ENCODE results near the gene RASD1. TPM values are rescaled to one million over a fixed set of nuclear protein-coding genes. Genes with fewer than 3 reads are reported as not detected.

RASD1 gene
- total RNA-seq, 1 experiment from 2014 or later, result not detected

DNA sequence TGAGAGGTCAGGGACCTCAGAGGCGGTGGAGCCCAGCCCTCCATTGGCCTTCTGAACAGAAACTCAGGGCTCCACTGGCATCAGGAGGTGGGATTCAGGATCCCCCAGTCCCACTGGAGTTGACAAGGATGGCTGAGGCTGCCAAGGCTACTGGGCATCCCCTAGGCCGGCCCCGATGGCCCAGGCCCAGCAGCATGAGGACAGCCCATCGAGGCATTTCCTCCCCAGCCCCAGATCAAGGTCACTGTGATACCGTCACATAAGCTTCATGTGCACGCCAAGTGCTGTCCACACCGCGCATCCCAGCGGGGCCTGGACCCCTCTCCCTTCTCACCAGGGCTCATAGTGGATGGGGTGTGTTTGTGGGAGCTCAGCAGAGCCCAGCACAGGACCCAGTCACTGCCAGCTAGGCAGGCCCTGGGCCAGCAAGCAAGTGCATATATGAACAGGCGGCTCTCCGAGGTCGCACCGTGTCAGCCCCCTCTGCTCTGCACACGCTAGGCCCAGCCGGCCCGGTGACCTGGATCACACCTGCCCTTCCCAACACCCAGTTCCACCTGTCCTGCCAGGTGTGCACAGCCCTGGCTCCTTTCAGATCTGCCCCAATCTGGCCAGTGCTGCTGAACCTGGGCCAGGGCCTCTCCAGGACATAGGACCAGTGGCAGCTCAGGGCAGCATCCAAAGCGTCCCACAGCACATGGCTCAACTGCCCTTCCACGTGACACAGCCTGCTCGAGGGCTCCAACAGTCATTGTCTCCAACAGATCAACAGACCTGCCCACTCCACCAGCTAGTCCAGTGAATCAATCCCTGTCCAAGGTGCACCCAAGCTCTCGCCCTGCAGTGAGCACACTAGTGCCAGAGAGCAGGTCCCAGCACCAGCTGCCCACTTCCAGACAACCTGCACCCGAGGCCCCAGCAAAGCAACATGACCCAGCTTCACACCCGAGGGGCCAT lies 32.8 kb upstream of the RASD1 start:
- no TSS peak for BruUV-seq (replicated peaks)
- CTCF ChIA-PET, result no interaction called here
- Mint-ChIP-seq H3K36me3 (ENCODE audit: insufficient read depth, unreplicated experiment) (no peaks in the 10 kb centered on the region), H3K9me3 (ENCODE audit: low read depth, unreplicated experiment) (no peaks in the 10 kb centered on the region), H3K27me3 (ENCODE audit: unreplicated experiment) (no peaks in the 10 kb centered on the region), H3K27ac (ENCODE audit: unreplicated experiment) (no peak overlapping the region), H3K4me1 (ENCODE audit: low read depth, unreplicated experiment) (no peaks in the 10 kb centered on the region), H3K4me3 (ENCODE audit: low read depth, unreplicated experiment) (no peak overlapping the region)
- TF ChIP-seq, protein P1, sequence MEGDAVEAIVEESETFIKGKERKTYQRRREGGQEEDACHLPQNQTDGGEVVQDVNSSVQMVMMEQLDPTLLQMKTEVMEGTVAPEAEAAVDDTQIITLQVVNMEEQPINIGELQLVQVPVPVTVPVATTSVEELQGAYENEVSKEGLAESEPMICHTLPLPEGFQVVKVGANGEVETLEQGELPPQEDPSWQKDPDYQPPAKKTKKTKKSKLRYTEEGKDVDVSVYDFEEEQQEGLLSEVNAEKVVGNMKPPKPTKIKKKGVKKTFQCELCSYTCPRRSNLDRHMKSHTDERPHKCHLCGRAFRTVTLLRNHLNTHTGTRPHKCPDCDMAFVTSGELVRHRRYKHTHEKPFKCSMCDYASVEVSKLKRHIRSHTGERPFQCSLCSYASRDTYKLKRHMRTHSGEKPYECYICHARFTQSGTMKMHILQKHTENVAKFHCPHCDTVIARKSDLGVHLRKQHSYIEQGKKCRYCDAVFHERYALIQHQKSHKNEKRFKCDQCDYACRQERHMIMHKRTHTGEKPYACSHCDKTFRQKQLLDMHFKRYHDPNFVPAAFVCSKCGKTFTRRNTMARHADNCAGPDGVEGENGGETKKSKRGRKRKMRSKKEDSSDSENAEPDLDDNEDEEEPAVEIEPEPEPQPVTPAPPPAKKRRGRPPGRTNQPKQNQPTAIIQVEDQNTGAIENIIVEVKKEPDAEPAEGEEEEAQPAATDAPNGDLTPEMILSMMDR (IDR thresholded peaks at IDR 0.05; ENCODE audit: unreplicated experiment), result no peak
- intact Hi-C loops (cut with micrococcal nuclease; ENCODE audit: unreplicated experiment), result no loop called here
- DNase-seq, result no peak

DNA sequence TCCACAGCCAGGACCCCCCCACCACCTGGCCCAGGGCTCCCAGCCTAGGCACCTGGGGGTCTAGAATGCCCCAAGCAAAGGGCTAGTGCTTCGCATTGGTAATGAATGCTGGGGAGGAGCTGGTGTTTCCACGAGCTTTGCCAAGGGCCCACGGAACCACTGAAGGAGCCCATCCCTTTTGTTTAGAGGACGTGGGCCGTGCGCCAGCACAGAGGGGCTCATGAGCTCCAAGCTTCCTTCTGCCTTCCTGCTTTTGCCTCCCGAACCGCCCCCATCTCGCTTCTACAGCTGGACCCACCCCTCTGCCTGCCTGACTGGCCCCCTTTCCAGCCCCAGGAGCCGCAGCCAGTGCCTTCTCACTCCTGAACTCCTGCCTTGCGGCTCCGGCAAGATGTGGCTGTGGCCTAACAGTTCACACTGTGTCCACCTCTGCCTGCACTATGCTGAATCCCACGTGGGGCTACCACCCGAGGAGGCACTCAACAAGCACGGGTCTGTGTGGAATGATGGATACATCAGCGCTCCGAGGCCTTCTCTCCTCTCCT lies 31.8 kb upstream of the RASD1 start:
- Mint-ChIP-seq H3K27ac (ENCODE audit: unreplicated experiment) (no peak overlapping the region), H3K4me1 (ENCODE audit: low read depth, unreplicated experiment) (no peaks in the 10 kb centered on the region), H3K9me3 (ENCODE audit: low read depth, unreplicated experiment) (no peaks in the 10 kb centered on the region), H3K4me3 (ENCODE audit: low read depth, unreplicated experiment) (no peak overlapping the region), H3K27me3 (ENCODE audit: unreplicated experiment) (no peaks in the 10 kb centered on the region), H3K36me3 (ENCODE audit: insufficient read depth, unreplicated experiment) (no peaks in the 10 kb centered on the region)
- TF ChIP-seq, protein P1 (IDR thresholded peaks at IDR 0.05; ENCODE audit: unreplicated experiment), result no peak
- BruUV-seq (replicated peaks), result no TSS peak
- intact Hi-C loops (cut with micrococcal nuclease; ENCODE audit: unreplicated experiment), result no loop called here
- CTCF ChIA-PET, result no interaction called here
- no peak for DNase-seq

DNA sequence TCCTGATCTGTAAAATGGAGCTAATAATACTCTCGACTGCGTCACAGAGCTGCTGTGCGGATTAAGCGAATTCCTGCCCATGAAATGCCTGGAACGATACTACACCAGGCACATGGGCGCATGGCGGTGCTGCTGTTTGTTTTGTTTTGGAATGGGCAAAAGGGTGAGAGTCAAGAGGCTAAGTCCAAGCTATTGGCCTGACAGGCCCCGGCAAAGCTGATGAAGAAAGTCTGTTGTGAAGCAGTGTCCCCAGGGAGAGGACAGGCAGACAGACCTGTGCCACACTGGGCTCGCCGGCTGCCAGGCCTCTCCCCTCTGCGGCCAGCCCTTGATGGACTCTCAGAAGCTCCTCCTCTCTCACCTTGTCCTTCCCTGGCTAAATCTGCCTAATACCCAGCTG lies 31.3 kb upstream of the RASD1 start:
- BruUV-seq (replicated peaks), result no TSS peak
- Mint-ChIP-seq H3K9me3 (ENCODE audit: low read depth, unreplicated experiment) (no peaks in the 10 kb centered on the region), H3K27ac (ENCODE audit: unreplicated experiment) (no peak overlapping the region), H3K4me3 (ENCODE audit: low read depth, unreplicated experiment) (no peak overlapping the region), H3K4me1 (ENCODE audit: low read depth, unreplicated experiment) (no peaks in the 10 kb centered on the region), H3K36me3 (ENCODE audit: insufficient read depth, unreplicated experiment) (no peaks in the 10 kb centered on the region), H3K27me3 (ENCODE audit: unreplicated experiment) (no peaks in the 10 kb centered on the region)
- DNase-seq, result no peak
- TF ChIP-seq, protein P1 (IDR thresholded peaks at IDR 0.05; ENCODE audit: unreplicated experiment), result no peak
- intact Hi-C loops (cut with micrococcal nuclease; ENCODE audit: unreplicated experiment), result no loop called here
- CTCF ChIA-PET, result interaction anchor here (0.7 kb wide), 1 partner anchor 20 kb away, joined by 3 read pairs; no protein-coding TSS in a partner anchor

DNA sequence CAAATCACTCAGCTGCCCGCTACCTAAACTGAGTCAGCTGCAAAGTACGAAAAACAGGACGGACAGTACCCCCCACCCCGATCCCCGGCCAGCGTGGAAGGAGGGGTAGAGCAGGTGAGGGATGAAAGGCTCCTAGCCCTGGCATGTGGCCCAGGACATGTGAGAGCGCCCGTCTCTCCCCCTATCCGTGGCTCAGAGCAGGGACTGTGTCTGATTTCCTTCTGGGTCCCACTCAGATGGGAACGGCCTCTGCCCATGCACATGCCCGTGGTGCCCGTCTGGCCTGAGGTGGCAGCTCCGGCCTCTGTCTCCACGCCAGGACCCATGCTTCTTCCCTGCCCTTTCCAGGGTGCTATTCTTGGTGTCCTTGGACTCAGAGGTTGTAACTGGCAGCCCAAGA lies 30.2 kb upstream of the RASD1 start:
- no TSS peak for BruUV-seq (replicated peaks)
- H3K4me3 Mint-ChIP-seq (ENCODE audit: low read depth, unreplicated experiment), result no peak overlapping the region
- DNase-seq, result no peak
- H3K27me3 Mint-ChIP-seq (ENCODE audit: unreplicated experiment), result no peaks in the 10 kb centered on the region
- H3K4me1 Mint-ChIP-seq (ENCODE audit: low read depth, unreplicated experiment), result no peaks in the 10 kb centered on the region
- H3K9me3 Mint-ChIP-seq (ENCODE audit: low read depth, unreplicated experiment), result no peaks in the 10 kb centered on the region
- CTCF ChIA-PET, result no interaction called here
- TF ChIP-seq, protein P1 (IDR thresholded peaks at IDR 0.05; ENCODE audit: unreplicated experiment), result no peak
- H3K36me3 Mint-ChIP-seq (ENCODE audit: insufficient read depth, unreplicated experiment), result peaks cover 3% of the 10 kb centered on the region
- intact Hi-C loops (cut with micrococcal nuclease; ENCODE audit: unreplicated experiment), result no loop called here
- H3K27ac Mint-ChIP-seq (ENCODE audit: unreplicated experiment), result no peak overlapping the region

All from Calu3 (cell line).